C4-2B (cell line): ENCODE data around the gene ABCG5.

Source experiments
- CTCF ChIP-seq: fragments of 450-650 bp; conservative IDR thresholded peaks from 2 replicates; pipeline ENCODE4 v1.5.1; 2017; ENCODE audit warnings: mild to moderate bottlenecking
- ZFX ChIP-seq: fragments of 450-650 bp; IDR thresholded peaks from 2 replicates; pipeline ENCODE4 v1.6.1; 2017

GRCh38 chr2:43822839-43823238, 15.8 kb downstream of the ABCG5 start:
- TF ChIP-seq CTCF, result no peak
- no peak for TF ChIP-seq ZFX
